Ecto neural progenitor cell (in vitro differentiated cells): ENCODE results near the gene IBSP.

Experiments used
- DNase-seq: peaks from one replicate; pipeline ENCODE4 v3.0.0-alpha.2; 2018; ENCODE audit warnings: low spot score

IBSP gene

DNA sequence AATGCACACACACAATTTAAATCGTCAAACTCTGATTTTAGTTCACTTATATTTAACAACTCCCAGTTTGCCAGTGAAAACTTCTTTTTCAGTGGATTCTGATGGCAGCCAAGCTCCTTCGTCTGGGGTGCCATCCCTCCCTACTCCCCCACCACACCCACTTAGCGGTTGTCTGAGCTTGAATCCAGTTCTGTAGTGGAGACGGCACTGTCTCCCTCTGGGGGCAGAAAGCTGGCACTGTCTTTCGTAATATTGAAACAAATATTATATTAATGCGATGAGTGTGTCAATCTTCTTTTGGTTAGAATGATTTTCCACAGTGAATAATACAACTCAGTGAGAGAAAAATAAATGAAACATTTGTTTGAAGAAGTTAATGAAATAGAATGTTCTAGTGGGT, 38.9 kb downstream of the IBSP start:
- DNase-seq, result no peak

DNA sequence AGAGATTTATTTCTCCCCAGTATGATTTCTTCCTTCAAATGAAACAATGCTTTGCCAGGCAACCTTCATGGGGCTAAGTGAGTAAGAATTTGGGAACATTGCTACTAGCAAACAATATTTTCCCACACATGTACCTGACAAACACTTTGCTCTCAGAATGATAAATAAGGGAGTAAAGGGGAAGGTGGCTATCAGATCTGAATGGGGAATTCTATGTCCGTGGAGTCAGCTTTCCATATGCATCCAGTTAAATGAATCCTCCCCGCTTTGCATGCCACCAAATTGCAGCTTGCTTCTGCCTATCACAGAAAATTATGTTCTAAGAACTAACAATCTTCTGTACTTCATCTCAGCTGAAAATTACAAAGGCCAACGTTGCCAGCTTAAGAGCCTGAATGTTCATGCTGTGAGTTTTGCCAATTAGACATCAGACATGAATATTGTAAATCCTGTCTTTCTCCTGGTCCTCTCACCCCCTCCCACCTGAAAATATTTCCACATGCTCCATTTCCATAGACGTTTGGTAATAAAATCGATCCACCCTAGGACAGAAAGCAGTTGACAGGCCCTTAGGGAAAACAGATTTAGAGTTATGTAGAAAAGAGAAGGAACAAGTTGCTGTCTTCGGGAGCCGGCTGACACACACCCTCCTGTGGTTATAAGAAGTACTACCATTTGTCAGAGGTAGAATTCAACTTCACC, 39.7 kb downstream of the IBSP start:
- no peak for DNase-seq

DNA sequence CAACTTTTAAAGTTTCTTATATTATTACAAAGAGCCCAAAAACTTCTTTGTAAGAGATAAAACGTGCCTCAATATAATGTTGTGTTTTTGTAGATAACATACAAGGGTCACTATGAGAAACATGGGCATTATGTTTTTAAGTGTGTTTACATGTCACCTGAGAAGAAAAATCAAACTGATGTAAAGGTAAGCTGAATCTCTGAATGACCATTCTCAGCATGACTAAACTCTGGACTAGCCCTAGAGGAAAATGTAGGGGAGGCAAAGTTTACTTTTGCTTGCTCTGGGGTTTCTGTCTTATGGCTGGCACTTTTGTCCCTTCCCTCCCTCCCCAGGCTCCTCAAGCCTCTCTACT, 40.2 kb downstream of the IBSP start:
- DNase-seq, result no peak

GRCh38 chr4:87840149-87840548, 40.8 kb downstream of the IBSP start:
- no peak for DNase-seq

GRCh38 chr4:87843936-87844335, 44.6 kb downstream of the IBSP start:
- DNase-seq, result no peak

GRCh38 chr4:87844452-87844851, 45.1 kb downstream of the IBSP start:
- no peak for DNase-seq

DNA sequence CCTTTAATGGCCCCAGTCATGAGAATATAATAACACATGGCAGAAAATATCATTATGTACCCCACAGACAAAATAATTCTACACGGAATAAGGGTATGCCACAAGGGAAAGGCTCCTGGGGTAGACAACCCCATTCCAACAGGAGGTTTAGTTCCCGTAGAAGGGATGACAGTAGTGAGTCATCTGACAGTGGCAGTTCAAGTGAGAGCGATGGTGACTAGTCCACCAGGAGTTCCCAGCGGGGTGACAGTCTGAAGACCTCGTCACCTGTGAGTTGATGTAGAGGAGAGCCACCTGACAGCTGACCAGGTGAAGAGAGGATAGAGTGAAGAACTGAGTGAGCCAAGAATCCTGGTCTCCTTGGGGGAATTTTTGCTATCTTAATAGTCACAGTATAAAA, 46.9 kb downstream of the IBSP start:
- no peak for DNase-seq

DNA sequence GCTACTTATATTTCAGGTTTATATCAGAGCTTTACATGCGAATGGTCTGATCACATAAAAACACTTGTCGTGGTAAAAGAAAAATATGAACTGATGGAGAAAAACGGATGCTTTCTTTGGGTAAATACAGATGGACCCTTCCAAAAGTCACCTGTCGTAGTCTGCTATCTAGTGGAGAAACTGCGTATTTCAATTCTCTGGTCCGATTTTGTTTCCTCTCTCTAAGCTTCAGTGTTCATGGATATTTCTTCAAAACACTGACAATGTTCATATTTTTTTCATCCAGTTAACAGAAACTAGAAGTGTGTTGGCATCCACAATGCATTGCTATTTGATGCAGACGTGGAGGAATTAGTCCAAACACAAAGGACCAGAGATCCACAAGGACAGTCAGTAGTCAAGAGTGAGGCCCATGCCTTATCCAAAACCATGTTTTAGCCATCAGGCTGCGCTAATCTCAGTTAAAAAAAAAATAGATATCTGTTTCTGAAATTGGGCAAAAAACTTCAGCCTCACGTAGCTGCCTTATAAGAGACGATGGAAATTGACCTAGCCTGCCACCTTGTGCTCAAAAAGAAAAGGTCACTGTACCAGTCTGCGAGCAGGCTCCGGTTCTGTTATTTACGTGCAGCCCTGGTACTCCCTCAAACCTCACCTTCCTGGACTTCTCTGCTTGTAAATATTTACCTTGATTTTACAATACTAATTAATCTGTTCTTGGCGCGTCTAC, 49.4 kb downstream of the IBSP start:
- DNase-seq, result no peak

GRCh38 chr4:87849612-87850011, 50.3 kb downstream of the IBSP start:
- no peak for DNase-seq

DNA sequence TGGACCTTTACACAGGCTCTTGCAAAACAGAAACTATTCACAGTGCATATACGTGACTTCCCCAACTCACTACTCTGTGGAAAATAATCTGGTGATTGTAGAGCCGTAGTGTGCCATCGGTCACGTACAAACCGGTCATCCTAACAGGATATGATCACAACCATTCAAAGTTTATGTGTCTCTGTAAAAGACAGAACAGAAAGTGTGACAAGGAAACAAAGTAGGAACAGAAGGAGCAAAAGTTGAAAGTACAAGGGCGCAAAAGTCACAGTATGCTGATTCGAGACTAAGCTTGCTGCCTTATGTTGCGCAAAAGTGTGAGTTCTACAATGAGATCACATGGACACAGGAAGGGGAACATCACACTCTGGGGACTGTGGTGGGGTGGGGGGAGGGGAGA, 52.0 kb downstream of the IBSP start:
- DNase-seq, result no peak

DNA sequence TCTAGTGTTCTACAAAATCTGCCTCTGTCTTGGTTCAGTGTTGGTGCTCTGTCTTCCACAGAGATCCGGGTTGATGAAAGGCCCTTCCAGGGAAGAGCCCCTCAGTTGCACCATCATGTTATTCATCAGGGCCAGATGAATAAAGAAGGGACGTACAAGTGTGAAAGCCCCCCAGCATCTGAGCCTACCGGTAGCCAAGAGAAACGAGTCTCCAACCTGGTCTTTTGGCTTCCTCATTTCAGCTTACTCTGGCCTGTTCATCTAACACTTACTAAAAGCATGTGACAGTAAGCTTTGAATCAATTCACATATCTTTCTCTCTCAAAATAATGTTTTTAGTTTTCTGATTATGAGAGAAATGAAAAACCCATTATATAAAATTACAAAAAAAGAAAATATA, 52.6 kb downstream of the IBSP start:
- no peak for DNase-seq

DNA sequence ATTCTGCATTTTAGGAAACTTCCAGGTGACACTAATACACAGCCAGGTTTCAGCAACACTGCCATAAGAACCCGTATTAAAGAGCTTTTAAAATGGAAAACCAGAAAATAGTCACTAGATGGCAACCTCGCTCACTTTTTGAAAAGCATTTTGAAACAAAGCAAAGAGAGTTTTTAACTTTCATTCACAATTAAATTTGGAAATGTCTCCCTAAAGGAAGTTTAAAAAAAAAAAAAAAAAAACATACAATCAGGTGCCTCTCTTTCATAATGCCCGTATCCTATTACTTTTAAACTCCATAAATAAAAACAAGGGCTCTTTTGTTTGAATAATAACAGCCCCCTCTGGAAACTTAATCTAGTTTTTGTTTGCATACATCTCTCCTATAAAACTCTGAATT, 53.8 kb downstream of the IBSP start:
- no peak for DNase-seq

GRCh38 chr4:87853891-87854290, 54.5 kb downstream of the IBSP start:
- DNase-seq, result no peak

DNA sequence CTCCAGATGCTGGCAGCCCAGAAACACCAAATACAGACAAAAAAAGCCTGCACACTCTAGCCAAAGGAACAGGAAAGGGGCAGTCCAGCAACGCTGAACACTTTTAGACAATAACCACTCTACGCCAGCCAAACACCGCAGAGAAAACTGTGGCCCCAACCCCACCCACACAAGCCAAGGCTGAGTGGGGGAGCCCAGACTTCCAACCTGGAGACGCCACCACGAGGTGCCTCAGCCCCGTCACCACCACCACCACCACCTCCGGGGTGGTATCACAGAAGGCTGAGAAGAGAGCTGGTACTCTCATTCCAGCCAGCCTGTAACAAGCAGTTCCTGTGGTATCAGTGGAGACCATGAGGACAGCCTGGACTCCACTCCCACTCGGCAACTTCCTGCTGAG, 56.2 kb downstream of the IBSP start:
- DNase-seq, result no peak

GRCh38 chr4:87856816-87857215, 57.5 kb downstream of the IBSP start:
- no peak for DNase-seq

DNA sequence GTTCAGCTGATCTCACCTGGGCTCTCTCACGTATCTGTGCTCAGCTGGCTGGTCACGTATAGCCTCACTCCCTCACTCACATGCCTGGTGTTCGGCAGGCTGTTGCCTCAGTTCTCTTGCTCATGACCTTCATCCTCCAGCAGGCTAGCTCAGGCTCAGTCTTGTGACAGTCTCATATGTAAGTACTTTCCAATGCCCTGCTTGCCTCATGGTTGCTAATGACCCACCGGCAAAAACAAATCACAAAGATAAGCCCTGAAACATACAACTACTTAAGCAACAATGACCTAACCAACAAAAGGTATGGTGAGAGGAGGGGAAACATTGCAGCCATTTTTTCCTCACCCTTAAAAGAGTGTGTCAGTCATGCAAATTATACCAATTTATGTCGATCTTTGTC, 58.4 kb downstream of the IBSP start:
- no peak for DNase-seq
